HepG2 (cell line): ENCODE data around the gene EEIG1. TPM values are rescaled to one million over a fixed set of nuclear protein-coding genes. Genes with fewer than 3 reads are reported as not detected.

ENCODE experiments used
- FOXA3 ChIP-seq: IDR thresholded peaks from 2 replicates; pipeline ENCODE4 v1.6.1; 2016; ENCODE audit warnings: missing genetic modification reagents, missing compliant biosample characterization
- HNF4G ChIP-seq, 2 experiments: sonication (generic) in 1 of 2; formaldehyde crosslinking in 1 of 2; IDR thresholded peaks; 2 replicates each; pipeline versions ENCODE4 v1.4.0 to v1.6.1; 2011 to 2020; ENCODE audit warnings: borderline replicate concordance in 2 of 2, low read depth in 2 of 2, mild to moderate bottlenecking in 2 of 2, low read length in 1 of 2, missing genetic modification reagents in 1 of 2, moderate library complexity in 1 of 2
- KDM4B ChIP-seq: sonication (generic); formaldehyde crosslinking; IDR thresholded peaks from 2 replicates; pipeline ENCODE4 v1.4.0; 2020; ENCODE audit warnings: missing genetic modification reagents
- PHF21A ChIP-seq: sonication (generic); formaldehyde crosslinking; IDR thresholded peaks from 2 replicates; pipeline ENCODE4 v1.5.0; 2020; ENCODE audit warnings: mild to moderate bottlenecking, missing genetic modification reagents
- ZBTB46 ChIP-seq: sonication (generic); formaldehyde crosslinking; IDR thresholded peaks from 2 replicates; pipeline ENCODE4 v1.4.0; 2020; ENCODE audit warnings: mild to moderate bottlenecking, missing genetic modification reagents, borderline replicate concordance
- ZFX ChIP-seq: sonication (generic); formaldehyde crosslinking; IDR thresholded peaks from 2 replicates; pipeline ENCODE4 v1.4.0; 2020; ENCODE audit warnings: mild to moderate bottlenecking, low read depth, missing genetic modification reagents, moderate library complexity
- ZNF253 ChIP-seq: sonication (generic); formaldehyde crosslinking; IDR thresholded peaks from 2 replicates; pipeline ENCODE4 v1.8.0; 2022; ENCODE audit warnings: mild to moderate bottlenecking, missing genetic modification reagents, borderline replicate concordance
- ZNF513 ChIP-seq: sonication (generic); formaldehyde crosslinking; conservative IDR thresholded peaks from 2 replicates; pipeline ENCODE4 v1.5.0; 2020; ENCODE audit warnings: missing genetic modification reagents
- ZNF598 ChIP-seq: sonication (generic); formaldehyde crosslinking; IDR thresholded peaks from 2 replicates; pipeline ENCODE4 v1.5.1; 2020; ENCODE audit warnings: mild to moderate bottlenecking, missing genetic modification reagents, borderline replicate concordance
- polyA plus RNA-seq, 8 experiments: library from polyadenylated mRNA; depleted of rRNA in 3 of 8; stranded (reverse) in 7 of 8; unstranded in 1 of 8; fragments of >200 nt; fragmentation: Illumina TruSeq in 4 of 8; extraction: Trizol in 4 of 8; gene quantifications; 2 replicates each; pipeline versions ENCODE4 v1.2.1 to v1.2.3, GENCODE V29; 2011 to 2016; ENCODE audit warnings: low read depth in 4 of 8, missing spikeins in 1 of 8, mixed read lengths in 1 of 8; ENCODE audit not compliant: insufficient read depth in 1 of 8
- total RNA-seq, 5 experiments: library from RNA; depleted of rRNA; stranded (reverse); fragments of >200 nt; fragmentation: Illumina TruSeq; extraction: Trizol; gene quantifications; 2 replicates each; pipeline ENCODE4 v1.2.3, GENCODE V29; 2016; ENCODE audit warnings: low read depth in 1 of 5

EEIG1 gene
- total and polyA plus RNA-seq, 2 of the 13 experiments (the other 11 are each of a cell fraction or from before 2014, with no cell fraction given) = 16.6 to 25.2 TPM

GRCh38 chr9:127947841-127948710 is 32.7 kb downstream of the EEIG1 start (continued):
- TF ChIP-seq ZNF513 (CRISPR knock-in tag) (no peak), ZNF253 (CRISPR knock-in tag) (no peak), PHF21A (CRISPR knock-in tag) (no peak), ZFX (CRISPR knock-in tag) (peak; percentile 25; the same call in 1 of the 2 replicates), KDM4B (CRISPR knock-in tag) (no peak), HNF4G (IDR thresholded peaks at IDR 0.05; ENCODE audit: borderline replicate concordance, low read depth, low read length) (no peak), HNF4G (CRISPR knock-in tag; IDR thresholded peaks at IDR 0.05; ENCODE audit: borderline replicate concordance, low read depth) (no peak), ZBTB46 (CRISPR knock-in tag) (no peak), FOXA3 (CRISPR knock-in tag) (no peak), ZNF598 (CRISPR knock-in tag) (no peak)
